Brain pericyte (primary cell): ENCODE results near the gene ADPRH.
"Not testable (repeated sequence)": the region's sequence is repeated elsewhere in the genome, so short reads cannot be mapped to it uniquely, and the experiment has no call there.

ENCODE experiments used
- DNase-seq: peaks from one replicate; pipeline ENCODE4 v3.0.0-alpha.2; 2012; ENCODE audit warnings: low read depth, low spot score

The ADPRH gene

DNA sequence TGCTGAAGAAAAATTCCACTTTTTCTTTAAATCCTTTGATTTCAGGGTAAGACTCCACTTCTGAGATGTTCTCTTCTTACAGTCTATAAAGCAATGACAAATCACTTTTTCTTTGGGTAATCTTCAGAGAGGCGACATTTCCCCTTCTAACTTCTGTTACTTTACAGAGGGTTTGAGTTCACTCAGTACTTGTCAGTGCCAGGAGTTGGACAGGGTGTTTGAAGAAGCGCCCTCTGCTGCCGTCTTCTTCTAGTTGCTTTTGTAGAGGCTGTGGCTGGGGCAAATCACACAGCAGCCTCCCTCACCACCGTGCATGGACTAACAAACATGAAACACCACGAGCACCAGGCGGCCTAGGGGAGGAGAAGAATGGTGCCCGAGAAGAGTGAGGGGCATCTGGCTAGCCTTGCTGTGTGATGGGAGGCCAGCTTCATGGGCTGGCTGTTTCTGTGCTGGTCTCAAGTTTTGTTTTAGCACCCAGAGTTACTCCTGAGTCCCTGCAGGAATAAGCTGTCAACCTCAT is 19.8 kb upstream of the ADPRH start, which contains the start of gene CD80:
CD80 (minus strand) TSS at position 174 of the 523 bp plus-strand sequence. CDS start 1,886 bp downstream, outside the sequence.
- no peak for DNase-seq

DNA sequence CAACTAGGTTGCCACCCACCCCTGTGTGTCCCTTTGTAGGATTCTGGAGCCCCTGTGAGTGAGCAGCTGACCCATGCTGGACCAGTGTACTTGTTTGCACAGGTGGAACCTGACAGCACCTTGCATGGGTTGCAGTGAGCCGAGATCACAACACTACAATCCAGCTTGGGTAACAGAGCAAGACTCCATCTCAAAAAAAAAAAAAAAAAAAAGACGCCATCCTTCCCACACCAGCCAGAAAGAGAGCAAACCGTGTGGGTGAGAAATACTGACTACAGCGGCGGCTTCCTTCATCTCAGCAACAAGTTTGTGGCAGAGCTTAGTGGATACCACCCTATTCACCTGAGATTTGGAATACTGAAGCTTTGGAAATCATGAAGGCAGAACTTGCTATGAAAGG is 19.1 kb upstream of the ADPRH start:
- no peak for DNase-seq

DNA sequence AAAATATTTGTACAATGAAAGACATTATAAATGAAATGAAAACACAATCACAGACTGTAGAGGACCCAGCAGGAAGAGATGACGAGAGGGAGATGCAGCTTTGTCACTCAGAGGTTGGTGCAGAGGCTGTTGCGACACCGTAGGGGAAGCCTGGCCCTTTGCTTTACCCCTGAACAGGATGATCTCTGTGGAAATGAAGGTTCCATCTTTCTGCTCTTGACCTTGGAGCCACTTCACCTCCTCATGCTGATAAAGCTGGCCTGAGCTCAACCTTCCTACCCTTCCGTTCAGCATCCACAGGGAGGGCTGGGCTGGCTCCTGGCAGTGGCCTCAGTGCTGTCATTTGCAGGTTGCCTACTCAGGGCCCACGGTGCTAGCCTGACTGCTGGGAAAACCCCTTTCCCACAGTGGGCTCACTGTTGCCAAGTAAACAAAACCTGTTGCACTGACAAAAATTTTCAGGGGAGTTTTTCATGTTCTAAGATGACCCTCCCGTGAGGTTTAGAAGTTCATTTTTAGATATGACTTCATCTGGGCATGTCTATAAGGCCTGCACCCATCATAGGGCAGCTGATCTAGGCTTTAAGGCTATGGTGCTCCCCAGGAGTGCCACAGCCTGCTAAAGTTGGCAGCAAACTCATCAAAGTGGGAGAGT is 16.9 kb upstream of the ADPRH start:
- no peak for DNase-seq

DNA sequence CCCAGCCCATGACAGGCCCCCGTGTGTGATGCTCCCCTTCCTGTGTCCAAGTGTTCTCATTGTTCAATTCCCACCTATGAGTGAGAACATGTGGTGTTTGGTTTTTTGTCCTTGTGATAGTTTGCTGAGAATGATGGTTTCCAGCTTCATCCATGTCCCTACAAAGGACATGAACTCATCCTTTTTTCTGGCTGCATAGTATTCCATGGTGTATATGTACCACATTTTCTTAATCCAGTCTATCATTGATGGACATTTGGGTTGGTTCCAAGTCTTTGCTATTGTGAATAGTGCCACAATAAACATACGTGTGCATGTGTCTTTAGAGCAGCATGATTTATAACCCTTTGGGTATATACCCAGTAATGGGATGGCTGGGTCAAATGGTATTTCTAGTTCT is 16.0 kb upstream of the ADPRH start:
- DNase-seq = not testable (repeated sequence)

DNA sequence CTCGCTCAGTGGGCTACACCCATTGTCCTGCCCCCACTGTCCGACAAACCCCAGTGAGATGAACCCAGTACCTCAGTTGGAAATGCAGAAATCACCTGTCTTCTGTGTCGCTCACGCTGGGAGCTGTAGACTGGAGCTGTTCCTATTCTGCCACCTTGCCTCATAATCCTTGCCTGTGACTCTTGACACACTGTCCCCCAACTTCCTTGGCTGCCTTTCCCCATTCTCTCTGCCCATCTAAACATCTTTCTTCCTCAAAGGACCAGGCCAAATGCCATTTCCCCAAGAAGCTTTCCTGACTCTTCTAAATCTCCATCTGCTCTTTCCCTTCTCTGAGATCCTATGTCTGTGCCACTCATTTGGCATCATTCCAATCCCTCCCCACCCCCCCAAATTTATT is 10.1 kb upstream of the ADPRH start:
- no peak for DNase-seq

DNA sequence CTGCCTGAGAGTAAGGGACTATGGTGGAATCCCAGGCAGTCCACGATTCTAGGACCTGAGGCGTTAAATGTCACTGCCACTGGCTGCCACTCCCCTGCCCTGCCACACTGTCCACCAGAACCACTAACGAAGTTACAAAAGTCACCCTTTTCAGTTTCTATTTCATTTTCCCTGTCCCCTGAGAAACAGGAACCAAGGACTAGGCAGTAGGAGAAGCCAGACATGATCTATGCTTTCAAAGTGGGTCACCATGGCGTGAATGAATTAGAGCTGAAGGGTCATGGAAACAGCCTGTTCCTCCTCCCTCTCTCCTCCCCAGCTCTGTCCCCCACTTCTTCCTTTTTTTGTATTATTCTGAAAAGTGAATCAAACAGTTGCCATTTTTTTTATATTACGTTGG is 9.1 kb upstream of the ADPRH start:
- DNase-seq = no peak

DNA sequence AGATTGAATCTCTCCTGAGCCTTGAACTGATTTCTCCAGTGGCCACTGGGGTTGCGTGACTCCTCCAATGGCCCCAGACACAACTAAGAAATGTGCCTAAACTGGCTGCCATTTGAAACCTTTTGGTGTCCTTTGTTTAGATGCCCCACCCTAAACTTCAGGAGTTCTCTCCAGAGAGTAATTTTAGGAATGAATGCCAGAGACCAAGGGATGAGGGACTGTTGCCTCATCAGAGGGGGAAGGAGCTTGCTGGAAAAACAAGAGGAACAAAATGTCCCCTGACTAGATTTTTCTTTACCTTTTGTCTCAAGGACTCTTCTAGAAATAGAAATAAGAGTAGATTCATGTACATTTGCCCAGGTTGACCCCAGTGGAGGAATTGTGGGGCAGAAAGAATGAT is 8.1 kb upstream of the ADPRH start:
- DNase-seq = no peak

DNA sequence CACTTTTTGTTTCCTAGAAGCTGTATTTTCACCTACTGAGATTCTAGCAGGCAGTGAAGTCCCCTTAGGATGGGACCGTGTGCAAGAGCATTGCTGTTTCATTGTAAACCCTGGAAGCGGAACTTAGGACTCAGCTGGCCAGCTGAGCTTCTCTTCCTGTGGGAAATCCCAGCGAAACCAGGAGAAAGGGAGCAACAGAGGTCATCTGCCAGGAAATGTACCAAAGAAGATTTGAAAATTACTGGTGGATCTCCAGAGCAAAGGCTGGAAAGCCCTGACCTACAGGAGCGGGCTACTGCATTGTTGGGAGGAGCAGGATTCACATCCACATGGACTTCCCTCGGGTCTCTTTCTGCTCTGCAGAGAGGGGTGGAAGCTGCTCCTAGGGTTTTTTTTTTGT is 7.6 kb upstream of the ADPRH start:
- DNase-seq = no peak

DNA sequence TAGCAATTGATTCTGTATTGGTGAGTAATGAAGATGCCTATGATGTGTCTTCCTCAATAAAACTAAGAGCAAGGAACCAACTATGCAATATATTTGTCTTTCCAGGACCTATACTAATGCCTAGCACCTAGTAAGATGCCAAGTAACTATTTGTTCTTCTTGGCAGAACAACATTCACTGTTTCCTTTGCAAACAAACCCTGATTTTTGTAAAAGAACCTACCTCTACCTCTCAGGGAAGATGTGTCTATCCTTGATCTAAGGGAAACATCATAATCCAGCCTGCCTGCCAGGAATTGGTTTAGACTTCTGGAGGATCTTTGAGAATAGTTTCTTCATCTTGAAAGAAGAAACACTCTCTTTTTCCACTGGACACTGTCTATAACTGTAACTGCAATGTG is 3.8 kb upstream of the ADPRH start:
- no peak for DNase-seq

DNA sequence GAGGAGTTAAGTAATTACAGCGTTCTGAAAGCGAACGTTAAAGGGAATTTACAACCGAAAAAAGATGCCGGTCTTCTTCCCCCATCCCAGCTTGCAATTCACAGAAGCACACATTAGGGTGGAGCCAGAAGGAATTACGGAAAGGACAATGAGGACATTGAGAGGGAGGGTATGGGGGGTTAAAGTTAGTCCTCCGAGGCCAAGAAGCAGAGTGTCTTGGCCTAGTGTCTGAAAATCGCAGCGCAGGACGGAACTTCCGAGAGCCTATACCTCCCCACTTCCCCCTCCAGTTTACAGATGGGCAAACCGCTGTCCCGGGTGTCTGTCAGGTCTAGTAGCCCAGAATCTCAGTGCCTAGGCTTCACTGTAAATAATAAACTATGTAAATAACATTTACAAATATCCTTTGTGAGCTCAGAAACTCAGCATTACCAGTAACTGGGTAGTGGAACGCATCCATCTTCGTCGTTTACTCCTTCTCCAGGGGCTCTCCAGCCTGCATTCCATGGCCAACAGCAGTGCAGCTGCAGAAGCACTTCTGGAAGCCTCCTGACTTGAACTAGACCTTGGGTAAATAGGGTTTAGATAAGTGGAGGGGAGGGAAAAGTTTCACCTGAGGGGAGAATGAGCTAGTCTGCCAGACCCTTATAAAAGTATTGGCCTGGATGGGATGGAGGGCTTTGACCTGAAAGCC is 922 bp downstream of the ADPRH start:
- DNase-seq = no peak

DNA sequence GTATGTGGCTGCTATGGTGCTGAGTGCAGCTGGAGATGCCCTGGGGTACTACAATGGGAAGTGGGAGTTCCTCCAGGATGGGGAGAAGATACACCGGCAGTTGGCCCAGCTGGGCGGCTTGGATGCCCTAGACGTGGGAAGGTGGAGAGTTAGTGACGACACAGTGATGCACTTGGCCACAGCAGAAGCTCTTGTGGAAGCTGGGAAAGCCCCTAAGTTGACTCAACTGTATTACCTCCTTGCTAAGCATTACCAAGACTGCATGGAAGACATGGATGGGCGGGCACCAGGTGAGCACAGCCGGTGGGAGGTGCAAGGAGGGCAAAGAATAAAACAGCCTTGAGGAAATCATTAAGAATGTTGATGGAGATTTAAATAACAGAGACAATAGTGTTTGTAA is 2.9 kb downstream of the ADPRH start:
- DNase-seq = no peak

DNA sequence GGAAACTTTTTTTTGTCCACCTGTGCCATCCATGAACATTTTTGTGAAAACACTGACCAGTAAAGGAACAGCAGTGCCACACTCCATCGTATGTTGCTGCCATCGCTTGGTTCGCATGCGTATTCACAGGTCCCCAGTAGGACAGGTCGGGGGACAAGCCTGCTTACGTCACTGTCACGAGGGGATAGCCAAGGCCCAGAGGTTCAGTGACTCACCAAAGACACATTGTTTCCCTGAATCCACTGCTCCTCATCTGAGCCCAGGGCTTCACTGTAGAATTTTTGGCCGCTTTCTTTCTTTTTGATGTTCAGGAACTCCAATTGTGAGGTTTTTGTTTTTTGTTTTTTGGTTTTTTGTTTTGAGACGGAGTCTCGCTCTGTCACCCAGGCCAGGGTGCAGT is 5.9 kb downstream of the ADPRH start:
- DNase-seq = no peak

DNA sequence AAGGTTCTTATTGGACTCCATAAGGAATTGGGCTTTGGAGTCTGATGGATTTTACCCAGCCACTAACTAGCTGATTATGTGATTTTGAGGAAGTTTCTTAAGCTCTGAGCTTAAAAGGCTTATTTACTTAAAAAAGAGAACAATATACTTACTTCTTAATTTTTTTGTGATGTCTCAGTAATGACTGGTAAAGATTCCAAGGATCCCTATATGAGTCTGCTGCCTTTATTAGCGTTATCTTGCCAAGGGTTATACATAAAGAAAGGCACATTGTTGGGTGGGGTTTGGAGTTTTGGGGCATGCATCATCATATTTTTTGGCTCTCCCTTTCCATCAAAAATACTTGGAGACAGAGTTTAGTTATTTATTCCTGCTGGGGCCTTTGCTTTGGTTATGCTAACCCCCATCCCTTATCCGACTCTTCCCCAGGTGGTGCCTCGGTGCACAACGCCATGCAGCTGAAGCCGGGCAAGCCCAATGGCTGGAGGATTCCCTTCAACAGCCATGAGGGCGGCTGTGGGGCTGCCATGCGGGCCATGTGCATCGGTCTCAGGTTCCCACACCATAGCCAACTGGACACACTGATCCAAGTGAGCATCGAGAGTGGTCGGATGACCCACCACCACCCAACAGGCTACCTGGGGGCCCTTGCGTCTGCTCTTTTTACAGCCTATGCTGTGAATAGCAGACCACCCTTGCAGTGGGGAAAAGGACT is 6.7 kb downstream of the ADPRH start:
- no peak for DNase-seq

DNA sequence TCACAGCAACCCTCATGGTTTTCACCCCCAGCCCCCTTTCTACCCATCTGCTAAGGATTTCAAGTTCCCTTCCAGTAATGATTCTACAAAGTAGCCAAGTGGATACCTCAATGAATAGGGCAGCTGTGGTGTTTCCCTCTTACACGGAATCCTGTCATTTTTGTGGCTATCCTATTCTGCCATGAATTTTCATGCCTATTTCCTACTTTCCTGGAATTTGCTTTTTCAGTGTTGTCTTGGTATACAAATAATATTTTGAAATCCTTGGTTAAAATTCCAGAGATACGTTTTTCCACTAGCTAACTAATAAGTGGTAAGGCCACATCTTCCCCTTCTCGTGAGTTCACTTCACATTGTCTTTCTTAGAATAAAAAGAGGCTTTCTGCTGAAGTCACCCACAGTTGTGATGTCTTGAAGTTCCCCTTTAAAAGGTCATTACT is 7.5 kb downstream of the ADPRH start:
- no peak for DNase-seq

DNA sequence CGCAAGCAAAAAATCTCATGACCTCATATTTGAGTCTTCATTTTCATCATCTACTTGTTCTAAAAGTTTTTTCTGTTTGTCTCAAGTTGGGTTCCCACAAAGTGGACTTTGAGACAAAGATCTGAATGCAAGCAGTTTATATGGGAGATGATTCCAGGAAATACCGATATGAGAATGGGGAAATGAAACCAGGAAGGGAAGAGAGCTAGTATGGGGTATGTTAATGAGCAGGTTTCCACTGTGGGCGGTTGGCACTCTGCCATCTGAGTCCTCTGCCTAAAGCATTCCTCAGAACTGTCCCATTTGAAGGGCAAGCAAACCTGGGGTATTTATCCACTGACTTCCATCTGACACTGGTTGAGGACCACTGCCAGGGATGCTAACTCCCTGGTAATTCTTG is 8.8 kb downstream of the ADPRH start:
- DNase-seq = no peak

DNA sequence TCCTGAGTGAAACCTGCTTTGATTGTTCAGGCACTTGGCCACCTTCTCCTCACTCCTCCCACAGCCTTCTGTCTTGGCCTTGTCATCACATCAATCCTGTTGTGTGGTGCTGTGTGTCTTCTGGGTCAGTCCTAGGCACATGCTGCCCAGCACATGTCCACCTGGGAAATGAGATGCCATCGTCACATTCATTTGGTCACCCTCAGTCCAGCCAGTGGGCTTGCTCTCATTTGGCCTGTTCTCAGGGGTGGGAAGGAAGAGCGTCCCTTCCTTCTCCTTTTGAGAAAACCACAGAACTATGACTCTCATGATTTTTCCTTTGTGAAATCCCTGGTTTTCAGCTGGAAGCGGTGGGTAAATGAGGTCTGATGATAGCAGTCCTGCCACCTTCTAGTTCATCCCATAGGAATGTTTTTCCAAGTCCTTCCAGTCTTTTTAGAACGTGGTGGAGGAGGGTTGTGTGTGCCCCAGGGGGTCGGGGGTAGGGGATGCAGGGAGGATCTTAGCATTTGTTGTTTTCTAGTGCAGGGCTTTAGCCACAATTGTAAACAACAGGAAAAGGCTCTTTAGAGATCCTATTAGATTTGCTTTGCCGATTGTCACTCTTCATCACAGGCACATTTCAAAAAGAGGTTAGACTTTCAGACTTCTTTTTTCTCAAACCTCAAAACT is 9.9 kb downstream of the ADPRH start:
- DNase-seq = no peak

DNA sequence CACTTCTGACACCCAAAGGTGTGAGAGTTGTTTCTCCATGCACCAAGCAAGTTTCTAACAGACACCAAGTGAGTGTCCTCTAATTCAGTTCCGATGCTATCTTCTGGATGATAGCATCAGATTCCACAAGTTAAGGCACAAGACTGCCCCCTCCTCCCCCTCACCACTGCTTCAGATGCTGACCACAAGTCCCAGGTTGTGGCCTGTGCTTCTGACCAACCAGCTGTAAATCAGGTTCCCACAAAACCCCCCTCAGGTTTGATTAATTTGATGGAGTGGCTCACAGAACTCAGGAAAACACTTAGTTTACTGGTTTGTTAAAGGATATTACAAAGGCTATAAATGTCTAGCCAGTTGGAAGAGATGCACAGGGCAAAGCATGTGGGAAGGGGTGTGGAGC is 11.4 kb downstream of the ADPRH start:
- no peak for DNase-seq

DNA sequence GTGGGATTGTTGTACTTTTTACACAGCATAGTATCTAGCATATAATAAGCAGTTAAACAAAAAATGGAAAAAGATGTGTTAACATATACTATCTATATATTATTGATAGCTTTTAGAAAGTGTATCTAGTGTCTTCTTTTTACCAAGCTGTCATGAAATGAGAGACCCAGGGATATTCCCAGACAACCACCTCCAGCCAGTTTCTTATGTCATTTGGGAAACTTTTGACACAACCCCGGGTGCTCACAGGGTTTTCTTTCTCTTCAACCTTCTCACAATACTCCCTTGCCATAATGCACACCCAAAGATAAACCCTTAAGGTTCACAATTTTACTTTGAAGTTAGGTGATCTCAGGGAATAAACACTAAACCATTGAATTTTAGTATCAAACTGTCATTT is 13.6 kb downstream of the ADPRH start:
- DNase-seq = no peak

DNA sequence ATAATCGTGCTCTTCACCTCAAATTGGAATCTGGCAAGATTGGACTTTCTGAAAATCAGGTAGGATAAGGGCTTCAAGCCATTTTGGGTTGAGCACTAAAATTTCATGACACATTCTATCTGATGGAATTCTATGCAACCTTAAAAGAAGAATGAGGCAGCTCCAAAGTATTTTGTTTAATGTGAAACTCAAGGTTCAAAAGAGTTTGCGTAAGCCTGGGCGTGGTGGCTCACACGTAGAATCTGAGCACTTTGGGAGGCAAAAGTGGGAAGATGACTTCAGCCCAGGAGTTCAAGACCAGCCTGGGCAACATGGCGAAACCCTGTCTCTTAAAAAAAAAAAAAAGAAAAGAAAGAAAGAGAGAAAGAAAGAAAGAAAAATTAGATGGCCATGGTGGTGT is 14.8 kb downstream of the ADPRH start:
- no peak for DNase-seq

DNA sequence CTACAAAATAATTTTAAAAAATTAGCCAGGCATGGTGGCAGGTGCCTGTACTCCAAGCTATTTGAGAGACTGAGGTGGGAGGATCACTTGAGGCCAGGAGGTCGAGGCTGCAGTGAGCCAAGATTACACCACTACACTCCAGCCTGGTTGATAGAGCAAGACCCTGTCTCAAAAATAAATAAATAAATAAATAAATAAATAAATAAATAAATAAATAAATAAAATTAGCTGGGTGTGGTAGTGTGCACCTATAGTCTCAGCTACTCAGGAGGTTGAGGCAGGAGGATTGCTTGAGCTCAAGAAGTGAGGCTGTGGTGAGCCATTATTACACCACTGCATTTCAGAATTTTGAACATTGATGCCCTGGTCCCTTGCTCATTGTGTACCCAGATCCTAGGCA is 15.6 kb downstream of the ADPRH start:
- not testable (repeated sequence) for DNase-seq

DNA sequence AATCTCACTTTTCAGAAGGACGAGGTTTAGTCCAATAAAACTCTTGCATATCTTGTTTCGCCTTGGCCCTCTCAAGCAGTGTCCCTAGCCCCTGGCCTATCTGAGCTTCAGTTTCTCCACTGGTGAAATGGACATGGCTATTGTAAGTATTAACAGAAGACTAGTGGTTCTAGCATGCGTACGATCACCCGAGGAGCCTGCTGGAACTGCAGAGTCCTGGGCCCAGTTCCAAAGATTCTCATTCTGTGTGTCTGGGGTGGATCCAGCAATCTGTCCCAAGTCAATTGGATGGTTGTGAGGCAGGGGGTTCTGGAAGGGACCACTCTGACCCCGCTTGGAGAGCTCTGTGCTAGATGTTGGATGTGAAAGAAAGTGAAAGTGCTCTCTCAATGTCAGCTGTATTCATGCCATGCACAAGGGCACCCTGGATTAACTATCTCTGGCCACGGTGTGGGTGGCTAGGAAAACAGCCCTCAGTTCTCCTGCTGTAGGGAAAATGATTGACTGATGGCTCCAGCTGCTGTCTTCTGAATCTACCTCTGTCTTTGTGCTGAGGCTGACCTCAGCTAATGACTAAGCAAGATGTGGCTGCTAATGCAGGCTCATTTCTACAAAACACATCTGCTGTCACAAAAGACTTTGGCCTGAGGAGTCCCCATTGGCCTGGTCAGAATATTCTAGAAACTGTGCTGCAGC is 16.5 kb downstream of the ADPRH start:
- DNase-seq = no peak
